Measurements from ENCODE around the gene DAB2IP. TPM values are rescaled to one million over a fixed set of nuclear protein-coding genes. Genes with fewer than 3 reads are reported as not detected.

Gene DAB2IP
- total RNA-seq, 2 donors from 2014 or later, result 51.6 to 83.2 TPM

GRCh38 chr9:121692606-121693387 lies 41.4 kb downstream of the DAB2IP start:
- Histone ChIP-seq H3K9me3 (no peaks in the 10 kb centered on the region), H3K27me3 (replicated peaks; ENCODE audit: insufficient read depth) (no peaks in the 10 kb centered on the region), H3K4me1 (replicated peaks) (no peaks in the 10 kb centered on the region), H3K4me3 (no peak overlapping the region), H3K36me3 (no peaks in the 10 kb centered on the region), H3K27ac (no peak overlapping the region)
- no peak for DNase-seq (ENCODE audit: low spot score)
- intact Hi-C loops (cut with DNase I), result no loop called here
- TF ChIP-seq POLR2A (IDR thresholded peaks at IDR 0.05) (no peak), POLR2AphosphoS5 (IDR thresholded peaks at IDR 0.05) (no peak), CTCF (IDR thresholded peaks at IDR 0.05) (no peak)
- WGBS, result 82% methylated on average over 14 of the region's 14 CpGs

GRCh38 chr9:121693388-121693670 lies 41.9 kb downstream of the DAB2IP start:
- WGBS, result 83% methylated on average over 4 of the region's 4 CpGs
- no peak overlapping the region for H3K27ac ChIP-seq

DNA sequence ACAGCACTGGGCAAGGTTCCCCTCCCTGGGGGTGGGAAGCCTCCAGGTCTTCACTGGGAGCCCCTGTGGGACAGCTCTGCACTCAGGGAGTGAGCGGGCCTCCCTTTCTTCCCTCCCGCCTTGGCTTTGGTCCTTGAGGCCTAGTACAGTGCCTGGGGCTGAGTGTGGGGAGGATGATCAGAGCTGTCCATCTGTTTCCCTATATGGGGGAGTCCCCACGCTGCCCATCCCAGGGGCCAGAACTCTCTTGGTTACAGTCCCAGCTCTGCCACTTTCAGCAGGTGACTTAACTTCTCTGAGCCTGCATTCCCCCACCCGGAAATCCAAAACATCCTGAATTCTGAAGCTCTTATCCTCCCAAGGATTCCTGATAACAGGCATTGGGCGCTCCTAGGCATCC lies 42.6 kb downstream of the DAB2IP start:
- Histone ChIP-seq H3K4me3 (no peak overlapping the region), H3K4me1 (replicated peaks) (no peaks in the 10 kb centered on the region), H3K36me3 (no peaks in the 10 kb centered on the region), H3K27me3 (replicated peaks; ENCODE audit: insufficient read depth) (no peaks in the 10 kb centered on the region), H3K9me3 (no peaks in the 10 kb centered on the region), H3K27ac (no peak overlapping the region)
- intact Hi-C loops (cut with DNase I), result no loop called here
- no peak for DNase-seq (ENCODE audit: low spot score)
- TF ChIP-seq CTCF (IDR thresholded peaks at IDR 0.05) (no peak), POLR2A (IDR thresholded peaks at IDR 0.05) (no peak), POLR2AphosphoS5 (IDR thresholded peaks at IDR 0.05) (no peak)
- 92% methylated on average over 5 of the region's 5 CpGs for WGBS

More at GRCh38 chr9:121693388-121693670, 41.9 kb downstream of the DAB2IP start:
- no peak for DNase-seq (ENCODE audit: low spot score)
- Histone ChIP-seq H3K4me3 (no peak overlapping the region), H3K9me3 (no peaks in the 10 kb centered on the region), H3K4me1 (replicated peaks) (no peaks in the 10 kb centered on the region), H3K36me3 (no peaks in the 10 kb centered on the region), H3K27me3 (replicated peaks; ENCODE audit: insufficient read depth) (no peaks in the 10 kb centered on the region)
- intact Hi-C loops (cut with DNase I), result no loop called here
- no peak for TF ChIP-seq POLR2A (IDR thresholded peaks at IDR 0.05)
- no peak for TF ChIP-seq POLR2AphosphoS5 (IDR thresholded peaks at IDR 0.05)
- TF ChIP-seq CTCF (IDR thresholded peaks at IDR 0.05), result no peak

DNA sequence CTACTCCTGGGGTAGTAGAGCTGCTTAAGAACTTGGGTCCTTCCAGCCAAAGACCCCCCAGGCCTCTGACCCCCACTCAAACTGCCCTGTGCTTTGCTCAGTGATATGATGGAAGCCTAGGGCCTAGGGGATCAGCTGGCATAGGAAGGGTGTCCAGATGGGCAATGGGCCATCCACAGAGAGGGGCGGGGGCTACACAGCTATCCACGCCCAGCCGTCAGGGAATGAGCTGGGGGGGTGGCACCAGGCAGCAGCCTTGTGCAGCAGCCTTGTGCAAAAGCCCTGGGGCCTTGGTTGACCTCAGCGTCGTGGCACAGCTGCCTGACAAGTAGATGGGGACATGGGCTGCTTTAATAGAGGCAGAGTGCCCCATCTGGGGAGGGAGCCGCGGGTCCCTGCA lies 43.2 kb downstream of the DAB2IP start:
- TF ChIP-seq CTCF (IDR thresholded peaks at IDR 0.05) (no peak), POLR2A (IDR thresholded peaks at IDR 0.05) (no peak), POLR2AphosphoS5 (IDR thresholded peaks at IDR 0.05) (no peak)
- no peak overlapping the region for H3K27ac ChIP-seq
- intact Hi-C loops (cut with DNase I), result no loop called here
- no peak for DNase-seq (ENCODE audit: low spot score)
- no peaks in the 10 kb centered on the region for H3K36me3 ChIP-seq
- H3K4me3 ChIP-seq, result no peak overlapping the region
- H3K4me1 ChIP-seq (replicated peaks), result no peaks in the 10 kb centered on the region
- H3K27me3 ChIP-seq (replicated peaks; ENCODE audit: insufficient read depth), result no peaks in the 10 kb centered on the region
- WGBS, result 41% methylated on average over 6 of the region's 7 CpGs
- H3K9me3 ChIP-seq, result no peaks in the 10 kb centered on the region

DNA sequence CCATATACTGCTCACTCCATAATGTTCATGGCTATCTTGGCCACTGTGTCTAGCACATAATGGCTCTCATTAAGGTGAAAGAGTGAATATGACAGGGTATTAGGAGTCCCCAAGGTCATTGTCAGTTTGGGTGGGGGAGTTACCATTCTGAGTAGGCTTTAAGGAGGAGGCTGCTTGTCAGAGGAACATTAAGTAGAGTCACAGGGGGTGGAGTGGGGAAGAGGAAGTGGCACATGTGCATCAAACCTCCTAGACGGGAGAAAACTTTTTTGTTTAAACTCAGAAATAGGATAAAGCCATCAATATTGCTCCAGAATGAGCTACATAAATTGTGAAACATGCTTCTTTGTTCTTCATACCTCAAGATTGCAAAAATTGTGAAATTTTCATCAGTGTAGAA lies 45.5 kb downstream of the DAB2IP start:
- intact Hi-C loops (cut with DNase I), result no loop called here
- TF ChIP-seq POLR2AphosphoS5 (IDR thresholded peaks at IDR 0.05) (no peak), CTCF (IDR thresholded peaks at IDR 0.05) (no peak), POLR2A (IDR thresholded peaks at IDR 0.05) (no peak)
- no peak for DNase-seq (ENCODE audit: low spot score)
- H3K27ac ChIP-seq, result no peak overlapping the region
- WGBS, result 70% methylated on average over 1 of the region's 1 CpG
- no peaks in the 10 kb centered on the region for H3K9me3 ChIP-seq
- H3K4me1 ChIP-seq (replicated peaks), result peaks cover 8% of the 10 kb centered on the region
- H3K36me3 ChIP-seq, result no peaks in the 10 kb centered on the region
- H3K4me3 ChIP-seq, result no peak overlapping the region
- no peaks in the 10 kb centered on the region for H3K27me3 ChIP-seq (replicated peaks; ENCODE audit: insufficient read depth)

All from prostate gland (tissue), 2 donors.